Measurements from ENCODE around the gene FAM32A.

FAM32A gene

GRCh38 chr19:16155128-16155527 is 30.1 kb upstream of the FAM32A start:
- TF ChIP-seq CTCF (conservative IDR thresholded peaks at IDR 0.05; ENCODE audit: low read length) = no peak
- DNase-seq (ENCODE audit: low read depth) = no peak
- no peak overlapping the region for H3K4me3 ChIP-seq (ENCODE audit: low read length)

GRCh38 chr19:16156904-16157303 is 28.3 kb upstream of the FAM32A start:
- no peak overlapping the region for H3K4me3 ChIP-seq (ENCODE audit: low read length)
- no peak for DNase-seq (ENCODE audit: low read depth)
- TF ChIP-seq CTCF (conservative IDR thresholded peaks at IDR 0.05; ENCODE audit: low read length) = no peak

DNA sequence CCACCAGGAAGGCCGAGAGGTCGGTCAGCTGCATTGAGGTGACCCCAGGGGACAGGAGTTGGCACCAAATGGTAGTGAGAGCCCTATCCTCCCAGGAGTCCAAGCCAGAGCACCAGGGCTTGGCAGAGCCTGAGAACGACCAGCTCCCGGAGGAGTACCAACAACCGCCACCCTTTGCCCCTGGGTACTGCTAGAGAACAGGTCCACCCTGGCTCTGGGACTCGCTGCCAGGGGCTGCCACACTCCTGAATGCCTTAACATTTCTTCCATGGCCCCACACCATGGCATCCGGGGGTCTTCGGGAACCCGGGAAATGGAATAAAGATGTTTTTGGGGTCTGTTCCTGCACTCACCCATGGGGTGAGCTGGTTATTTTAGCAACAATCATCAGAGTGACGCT is 27.6 kb upstream of the FAM32A start:
- DNase-seq (ENCODE audit: low read depth) = no peak
- no peak overlapping the region for H3K4me3 ChIP-seq (ENCODE audit: low read length)
- TF ChIP-seq CTCF (conservative IDR thresholded peaks at IDR 0.05; ENCODE audit: low read length) = no peak

GRCh38 chr19:16159655-16160054 is 25.6 kb upstream of the FAM32A start:
- no peak for TF ChIP-seq CTCF (conservative IDR thresholded peaks at IDR 0.05; ENCODE audit: low read length)
- H3K4me3 ChIP-seq (ENCODE audit: low read length) = no peak overlapping the region
- DNase-seq (ENCODE audit: low read depth) = no peak

DNA sequence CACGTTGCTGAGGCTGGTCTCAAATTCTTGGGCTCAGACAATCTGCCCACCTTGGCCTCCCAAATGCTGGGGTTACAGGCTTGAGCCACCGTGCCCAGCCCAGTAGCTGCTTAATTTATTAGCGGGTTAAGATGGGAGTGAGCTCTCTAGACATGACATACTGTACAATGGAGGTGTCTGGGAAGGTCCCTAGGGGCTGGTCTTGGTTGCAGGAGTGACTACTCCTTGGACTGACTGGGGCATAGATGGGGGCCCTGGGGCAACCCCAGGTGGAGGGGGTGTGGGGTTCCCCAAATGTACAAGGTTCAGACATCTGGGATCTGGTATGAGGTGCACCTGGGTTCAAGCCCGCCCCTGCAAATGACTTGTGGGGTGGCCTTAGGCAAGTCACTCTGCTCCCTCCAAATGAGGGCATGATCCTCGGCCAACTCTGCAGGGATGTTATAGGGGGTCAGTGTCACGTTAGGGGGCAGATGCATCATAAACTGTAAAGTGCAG is 24.7 kb upstream of the FAM32A start:
- no peak overlapping the region for H3K4me3 ChIP-seq (ENCODE audit: low read length)
- DNase-seq (ENCODE audit: low read depth) = no peak
- no peak for TF ChIP-seq CTCF (conservative IDR thresholded peaks at IDR 0.05; ENCODE audit: low read length)

GRCh38 chr19:16160943-16161560 is 24.2 kb upstream of the FAM32A start:
- peak; percentile 30 for DNase-seq (ENCODE audit: low read depth)
- TF ChIP-seq CTCF (conservative IDR thresholded peaks at IDR 0.05; ENCODE audit: low read length) = no peak

DNA sequence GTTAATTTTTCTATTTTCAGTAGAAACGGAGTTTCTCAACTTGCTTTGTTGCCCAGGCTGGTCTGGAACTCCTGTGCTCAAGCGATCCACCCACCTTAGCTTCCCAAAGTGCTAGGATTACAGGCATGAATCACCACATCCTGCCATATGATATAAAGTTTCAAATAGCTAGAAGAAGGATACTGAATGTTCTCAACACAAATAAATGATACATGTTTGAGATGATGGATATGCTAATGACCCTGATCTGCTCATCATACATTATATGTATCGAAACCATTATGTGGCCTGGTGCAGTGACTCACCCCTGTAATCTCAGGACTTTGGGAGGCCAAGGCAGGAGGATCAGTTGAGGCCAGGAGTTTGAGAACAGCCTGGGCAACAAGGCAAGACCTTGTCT is 23.4 kb upstream of the FAM32A start:
- DNase-seq (ENCODE audit: low read depth) = peak; percentile 28
- TF ChIP-seq CTCF (conservative IDR thresholded peaks at IDR 0.05; ENCODE audit: low read length) = no peak
- H3K4me3 ChIP-seq (ENCODE audit: low read length) = no peak overlapping the region

More at GRCh38 chr19:16160943-16161560, 24.2 kb upstream of the FAM32A start:
- H3K4me3 ChIP-seq (ENCODE audit: low read length) = no peak overlapping the region

All from AG10803 (cell line).